ENCODE measurements around the gene CMIP. TPM values are rescaled to one million over a fixed set of nuclear protein-coding genes. Genes with fewer than 3 reads are reported as not detected.

The CMIP gene
- total RNA-seq, 1 donor from 2014 or later, result 27.7 TPM

DNA sequence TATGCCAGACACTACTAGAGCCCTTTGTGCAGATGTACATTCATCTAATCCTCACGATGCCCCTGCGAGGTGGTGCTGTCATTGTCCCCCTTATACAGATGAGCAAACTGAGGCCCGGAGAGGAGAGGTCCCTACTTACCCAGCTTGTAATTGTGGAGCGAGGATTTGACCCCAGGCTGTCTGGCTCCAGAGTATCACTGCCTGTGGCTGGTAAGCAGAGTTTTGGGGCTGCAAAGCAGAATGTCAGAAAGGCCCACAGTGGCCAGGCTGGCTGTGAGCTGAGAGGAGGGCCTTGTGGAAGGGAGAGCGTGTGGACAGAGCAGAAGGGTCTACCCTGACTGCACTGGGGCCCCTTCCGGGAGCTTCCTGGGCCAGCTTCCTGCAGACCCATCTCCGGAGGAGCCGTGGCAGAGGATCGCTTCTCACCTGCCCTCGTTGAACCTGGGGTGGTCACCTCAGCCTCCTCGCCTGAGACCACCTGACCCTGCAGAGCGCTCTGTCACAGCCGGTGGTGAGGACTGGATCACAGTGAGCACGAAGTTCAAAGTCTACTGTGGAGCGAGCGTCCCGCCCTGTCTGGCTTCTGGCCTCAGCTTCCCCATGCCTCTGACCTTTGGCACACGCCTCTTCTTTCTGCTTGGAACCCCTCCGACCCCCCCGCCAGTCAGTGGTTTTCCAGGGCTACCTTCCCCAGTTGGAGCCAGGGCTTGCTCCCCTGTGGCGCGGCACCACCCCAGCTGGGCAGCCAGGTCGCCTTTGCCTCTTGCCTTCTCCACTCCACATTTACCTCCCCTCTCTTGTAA, 12.1 kb downstream of the CMIP start:
- Histone ChIP-seq H3K4me3 (ENCODE audit: low read depth, low read length) (no peak overlapping the region), H3K36me3 (ENCODE audit: control insufficient read depth, insufficient read depth, low read length) (no peaks in the 10 kb centered on the region), H3K27me3 (ENCODE audit: control insufficient read depth, insufficient read depth, low read length) (no peaks in the 10 kb centered on the region)
- DNase-seq (ENCODE audit: low read depth), result no peak
- TF ChIP-seq, protein P1, sequence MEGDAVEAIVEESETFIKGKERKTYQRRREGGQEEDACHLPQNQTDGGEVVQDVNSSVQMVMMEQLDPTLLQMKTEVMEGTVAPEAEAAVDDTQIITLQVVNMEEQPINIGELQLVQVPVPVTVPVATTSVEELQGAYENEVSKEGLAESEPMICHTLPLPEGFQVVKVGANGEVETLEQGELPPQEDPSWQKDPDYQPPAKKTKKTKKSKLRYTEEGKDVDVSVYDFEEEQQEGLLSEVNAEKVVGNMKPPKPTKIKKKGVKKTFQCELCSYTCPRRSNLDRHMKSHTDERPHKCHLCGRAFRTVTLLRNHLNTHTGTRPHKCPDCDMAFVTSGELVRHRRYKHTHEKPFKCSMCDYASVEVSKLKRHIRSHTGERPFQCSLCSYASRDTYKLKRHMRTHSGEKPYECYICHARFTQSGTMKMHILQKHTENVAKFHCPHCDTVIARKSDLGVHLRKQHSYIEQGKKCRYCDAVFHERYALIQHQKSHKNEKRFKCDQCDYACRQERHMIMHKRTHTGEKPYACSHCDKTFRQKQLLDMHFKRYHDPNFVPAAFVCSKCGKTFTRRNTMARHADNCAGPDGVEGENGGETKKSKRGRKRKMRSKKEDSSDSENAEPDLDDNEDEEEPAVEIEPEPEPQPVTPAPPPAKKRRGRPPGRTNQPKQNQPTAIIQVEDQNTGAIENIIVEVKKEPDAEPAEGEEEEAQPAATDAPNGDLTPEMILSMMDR (IDR thresholded peaks at IDR 0.05; ENCODE audit: insufficient read depth, low read length, poor library complexity, severe bottlenecking), result no peak

DNA sequence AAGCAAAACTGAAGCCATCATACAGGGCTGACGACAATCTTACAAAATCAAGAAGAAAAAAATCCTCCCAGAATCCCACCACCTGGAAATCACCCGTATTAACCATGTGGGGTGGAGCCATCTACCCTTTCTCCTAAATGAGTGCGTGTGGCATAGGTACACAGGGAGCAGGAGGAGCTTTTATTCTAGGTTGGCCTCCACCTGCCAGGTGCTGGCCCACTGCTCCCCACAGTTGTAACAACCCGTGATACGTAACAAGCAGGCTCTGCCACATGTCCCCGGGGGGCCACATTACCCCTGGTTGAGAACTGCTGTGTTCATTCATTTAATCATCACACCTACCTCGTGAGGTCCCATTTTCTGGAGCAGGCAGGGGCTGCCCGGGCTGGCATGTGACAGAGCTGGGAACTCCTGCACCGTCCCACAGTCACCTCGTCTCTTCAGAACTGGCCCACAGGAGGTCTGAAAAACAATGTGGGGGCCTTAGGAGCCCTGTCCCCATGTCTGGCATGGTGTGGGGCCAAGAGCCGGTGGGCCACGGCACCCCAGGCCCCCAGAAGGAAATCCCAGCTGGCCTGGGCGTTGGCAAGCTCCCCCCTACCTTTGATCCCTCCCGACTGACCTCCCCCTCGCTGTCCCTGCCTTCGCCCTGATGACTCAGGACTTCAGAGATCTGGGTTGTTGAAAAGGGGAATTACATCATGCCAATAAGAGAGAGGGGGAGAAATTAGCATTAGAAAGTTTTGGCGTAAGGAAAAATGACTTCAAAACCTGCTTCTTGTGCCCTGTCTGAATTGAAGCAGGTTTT, 12.9 kb downstream of the CMIP start:
- Histone ChIP-seq H3K27me3 (ENCODE audit: control insufficient read depth, insufficient read depth, low read length) (no peaks in the 10 kb centered on the region), H3K4me3 (ENCODE audit: low read depth, low read length) (no peak overlapping the region), H3K36me3 (ENCODE audit: control insufficient read depth, insufficient read depth, low read length) (no peaks in the 10 kb centered on the region)
- peak; percentile 35 for DNase-seq (ENCODE audit: low read depth)
- TF ChIP-seq, protein P1 (IDR thresholded peaks at IDR 0.05; ENCODE audit: insufficient read depth, low read length, poor library complexity, severe bottlenecking), result no peak

DNA sequence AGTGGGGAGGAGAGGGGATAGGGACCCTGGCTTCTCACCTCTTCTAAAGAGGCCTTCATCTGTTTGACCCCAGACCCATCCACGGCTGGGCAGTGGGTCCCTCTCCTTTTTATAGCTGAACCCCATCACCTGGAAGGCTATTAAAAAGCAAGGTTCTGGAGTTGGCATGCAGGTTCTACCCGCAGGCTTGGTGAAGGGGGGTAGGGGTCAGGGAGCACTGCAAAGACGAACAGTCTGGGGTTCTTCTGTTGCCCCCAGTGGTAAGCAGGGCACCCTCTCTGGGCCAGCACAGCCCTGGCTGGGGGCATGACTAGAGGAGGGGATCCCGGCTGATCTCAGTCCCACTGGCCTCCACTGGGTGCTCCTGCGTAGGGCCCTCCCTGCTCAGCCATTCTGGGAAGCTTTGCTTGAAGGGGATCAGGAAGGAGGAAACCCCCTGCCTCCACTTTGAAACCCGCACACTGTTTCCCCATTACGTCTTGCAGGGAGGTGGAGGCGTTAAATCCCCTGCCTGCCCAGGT, 13.6 kb downstream of the CMIP start:
- Histone ChIP-seq H3K27me3 (ENCODE audit: control insufficient read depth, insufficient read depth, low read length) (no peaks in the 10 kb centered on the region), H3K4me3 (ENCODE audit: low read depth, low read length) (no peak overlapping the region), H3K36me3 (ENCODE audit: control insufficient read depth, insufficient read depth, low read length) (no peaks in the 10 kb centered on the region)
- no peak for DNase-seq (ENCODE audit: low read depth)
- TF ChIP-seq, protein P1 (IDR thresholded peaks at IDR 0.05; ENCODE audit: insufficient read depth, low read length, poor library complexity, severe bottlenecking), result no peak

DNA sequence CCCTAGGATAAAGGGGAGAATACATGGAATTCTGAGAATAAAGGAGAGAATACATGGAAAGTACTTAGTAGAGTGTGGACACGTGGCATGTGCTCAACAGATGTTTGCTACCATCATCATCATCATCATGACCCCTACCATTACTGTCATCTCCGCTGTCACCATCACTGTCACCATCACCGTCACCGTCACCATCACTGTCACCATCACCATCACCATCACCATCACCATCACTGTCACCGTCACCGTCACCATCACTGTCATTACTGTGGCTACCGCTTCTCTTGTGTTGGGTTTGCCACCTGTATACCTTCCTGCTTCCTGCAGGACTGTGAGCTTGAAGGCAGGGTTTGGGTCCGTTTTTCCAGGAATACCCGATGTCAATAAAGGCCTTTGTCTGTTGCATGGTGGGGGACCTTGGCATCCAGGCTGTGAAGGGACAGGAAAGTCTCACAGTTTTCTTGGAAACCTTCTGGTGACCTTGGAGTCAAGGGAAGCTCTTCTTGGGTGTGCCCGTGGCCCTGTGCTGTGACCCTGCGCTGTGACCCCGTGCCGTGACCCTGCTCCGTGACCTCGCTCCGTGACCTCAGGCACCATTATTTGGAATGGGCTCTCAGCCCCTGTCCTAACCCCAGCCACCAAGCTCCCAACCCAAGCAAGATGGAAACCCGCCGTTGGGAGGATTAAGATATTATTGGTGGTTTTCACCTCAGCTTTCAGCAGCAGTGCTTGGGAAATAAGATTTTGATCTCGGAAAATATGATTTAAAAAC, 14.4 kb downstream of the CMIP start:
- Histone ChIP-seq H3K36me3 (ENCODE audit: control insufficient read depth, insufficient read depth, low read length) (no peaks in the 10 kb centered on the region), H3K27me3 (ENCODE audit: control insufficient read depth, insufficient read depth, low read length) (no peaks in the 10 kb centered on the region)
- TF ChIP-seq, protein P1 (IDR thresholded peaks at IDR 0.05; ENCODE audit: insufficient read depth, low read length, poor library complexity, severe bottlenecking), result no peak

DNA sequence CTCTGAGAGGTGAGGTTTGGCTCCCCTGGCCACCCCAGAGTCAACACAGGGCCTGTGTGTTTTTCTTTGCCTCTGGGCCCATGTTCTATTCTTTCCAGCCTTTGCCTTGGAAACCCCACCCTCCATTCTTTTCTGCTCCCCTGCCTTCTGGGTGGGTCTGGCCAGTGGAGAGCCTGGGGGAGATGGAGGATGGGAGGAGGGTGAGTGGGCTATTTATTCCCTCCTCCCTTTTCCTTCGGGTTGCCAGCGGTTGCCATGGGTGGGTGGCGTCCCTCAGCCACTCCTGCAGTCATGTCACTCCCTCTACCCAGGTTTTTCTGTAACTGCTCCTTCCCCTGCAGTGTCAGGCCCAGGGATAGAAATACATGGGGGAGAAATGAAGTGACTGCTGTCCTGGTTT, 15.5 kb downstream of the CMIP start:
- TF ChIP-seq, protein P1 (IDR thresholded peaks at IDR 0.05; ENCODE audit: insufficient read depth, low read length, poor library complexity, severe bottlenecking), result no peak
- Histone ChIP-seq H3K36me3 (ENCODE audit: control insufficient read depth, insufficient read depth, low read length) (no peaks in the 10 kb centered on the region), H3K27me3 (ENCODE audit: control insufficient read depth, insufficient read depth, low read length) (no peaks in the 10 kb centered on the region), H3K4me3 (ENCODE audit: low read depth, low read length) (no peak overlapping the region)
- no peak for DNase-seq (ENCODE audit: low read depth)

More for the DNA sequence above, 14.4 kb downstream of the CMIP start:
- DNase-seq (ENCODE audit: low read depth), result no peak
- H3K4me3 ChIP-seq (ENCODE audit: low read depth, low read length), result no peak overlapping the region
